HEK293T (cell line): Measurements from ENCODE around the gene FNDC11.

Source experiments
- FOXK2 ChIP-seq: fragments of 450-650 bp; IDR thresholded peaks from 2 replicates; pipeline ENCODE4 v1.6.1; 2016; ENCODE audit warnings: mild to moderate bottlenecking
- HDGF ChIP-seq: fragments of 450-650 bp; IDR thresholded peaks from 2 replicates; pipeline ENCODE4 v1.6.1; 2017; ENCODE audit warnings: antibody characterized with exemption, borderline replicate concordance
- L3MBTL2 ChIP-seq: fragments of 450-650 bp; conservative IDR thresholded peaks from 2 replicates; pipeline ENCODE4 v1.6.1; 2016; ENCODE audit warnings: mild to moderate bottlenecking
- NFRKB ChIP-seq: fragments of 450-650 bp; IDR thresholded peaks from 2 replicates; pipeline ENCODE4 v1.6.1; 2016; ENCODE audit warnings: mild to moderate bottlenecking, moderate library complexity
- SP1 ChIP-seq: fragments of 450-650 bp; IDR thresholded peaks from 2 replicates; pipeline ENCODE4 v1.6.1; 2017
- SUZ12 ChIP-seq: fragments of 450-650 bp; IDR thresholded peaks from 2 replicates; pipeline ENCODE4 v1.6.1; 2016; ENCODE audit warnings: mild to moderate bottlenecking

DNA sequence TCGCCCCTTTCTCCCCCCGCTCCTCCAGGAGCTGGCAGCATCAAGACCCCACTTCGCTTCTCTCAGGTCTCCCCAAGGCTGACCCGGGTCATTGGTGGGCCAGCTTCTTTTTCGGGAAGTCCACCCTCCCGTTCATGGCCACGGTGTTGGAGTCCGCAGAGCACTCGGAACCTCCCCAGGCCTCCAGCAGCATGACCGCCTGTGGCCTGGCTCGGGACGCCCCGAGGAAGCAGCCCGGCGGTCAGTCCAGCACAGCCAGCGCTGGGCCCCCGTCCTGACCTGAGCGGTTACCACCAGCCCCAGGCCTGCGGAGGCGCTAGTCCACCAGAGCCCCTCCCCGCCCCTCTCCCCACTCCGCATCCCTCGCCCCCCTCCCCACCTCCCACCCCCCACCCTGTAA is 32.4 kb upstream of the FNDC11 start:
- TF ChIP-seq L3MBTL2 (no peak), SP1 (no peak), FOXK2 (no peak), NFRKB (no peak), HDGF (no peak), SUZ12 (no peak)
